MCF 10A (cell line): ENCODE data around the gene GET4. TPM values are rescaled to one million over a fixed set of nuclear protein-coding genes. Genes with fewer than 3 reads are reported as not detected.

ENCODE experiments used
- BruUV-seq: library from RNA; stranded (reverse); fragments of 400-500 nt; replicated peaks from 2 replicates; lab custom pipeline; 2021; lab: Mats Ljungman, UMichigan
- CTCF ChIA-PET: fragments of 300-600 bp; sonication (Branson Sonifier 250); formaldehyde crosslinking; extraction: SDS; loops from one replicate; lab custom pipeline; 2021; ENCODE audit warnings: antibody characterized with exemption, inconsistent platforms; lab: Yijun Ruan, JAX
- POLR2A ChIA-PET: fragments of 300-600, 350-650 bp; sonication (Branson Sonifier 250); formaldehyde crosslinking; extraction: SDS; loops from one replicate; lab custom pipeline; 2020; ENCODE audit warnings: antibody characterized with exemption, inconsistent platforms; lab: Yijun Ruan, JAX
- DNase-seq: peaks from one replicate; pipeline ENCODE4 v3.0.0-alpha.2; 2018; ENCODE audit not compliant: unreplicated experiment
- H3K27ac Mint-ChIP-seq: one replicate; pipeline ENCODE4 v1.8.0; 2022; ENCODE audit warnings: mild to moderate bottlenecking, low read depth, mixed read lengths; ENCODE audit not compliant: unreplicated experiment
- H3K27me3 Mint-ChIP-seq: one replicate; pipeline ENCODE4 v1.8.0; 2022; ENCODE audit warnings: mixed read lengths; ENCODE audit not compliant: insufficient read depth, unreplicated experiment
- H3K36me3 Mint-ChIP-seq: one replicate; pipeline ENCODE4 v1.8.0; 2022; ENCODE audit warnings: mild to moderate bottlenecking, moderate library complexity, mixed read lengths; ENCODE audit not compliant: insufficient read depth, unreplicated experiment
- H3K4me1 Mint-ChIP-seq: one replicate; pipeline ENCODE4 v1.8.0; 2022; ENCODE audit warnings: mixed read lengths; ENCODE audit not compliant: insufficient read depth, unreplicated experiment
- H3K4me3 Mint-ChIP-seq: one replicate; pipeline ENCODE4 v1.8.0; 2022; ENCODE audit warnings: mild to moderate bottlenecking, moderate library complexity, mixed read lengths; ENCODE audit not compliant: unreplicated experiment
- H3K9me3 Mint-ChIP-seq: one replicate; pipeline ENCODE4 v1.8.0; 2022; ENCODE audit warnings: mixed read lengths; ENCODE audit not compliant: unreplicated experiment
- CTCF ChIP-seq: fragments of 200-600 bp; IDR thresholded peaks from one replicate; pipeline ENCODE4 v1.8.0; 2022; ENCODE audit warnings: antibody characterized with exemption, mild to moderate bottlenecking; ENCODE audit not compliant: unreplicated experiment
- intact Hi-C: fragments of 100-400 bp; cut with micrococcal nuclease; formaldehyde crosslinking; loops from 2 replicates; pipeline ENCODE4 v1.14.1; 2022
- total RNA-seq: library from RNA; stranded (reverse); gene quantifications from 2 replicates; pipeline ENCODE4 v1.2.3, GENCODE V29; 2022

GET4 gene
- total RNA-seq, 1 experiment from 2014 or later: 32.6 TPM

GRCh38 chr7:873367-874002 lies 2.9 kb upstream of the GET4 start:
- peaks cover 60% of the 10 kb centered on the region for H3K36me3 Mint-ChIP-seq
- peak; percentile 93 for TF ChIP-seq CTCF
- POLR2A ChIA-PET: interaction anchor here (0.7 to 2.5 kb wide), 10 partner anchors 22 to 106 kb away, joined by 3 to 31 read pairs (median 8); partner anchors contain the start of gene SUN1
- DNase-seq: peak; percentile 88
- no peaks in the 10 kb centered on the region for H3K9me3 Mint-ChIP-seq
- intact Hi-C loops: loop anchor here (1.0 to 10.0 kb wide), 2 partner anchors 87 to 549 kb away; no protein-coding TSS in a partner anchor
- no peak overlapping the region for H3K4me3 Mint-ChIP-seq
- no peaks in the 10 kb centered on the region for H3K4me1 Mint-ChIP-seq
- no peaks in the 10 kb centered on the region for H3K27me3 Mint-ChIP-seq
- BruUV-seq: no TSS peak
- CTCF ChIA-PET: interaction anchor here (0.6 to 4.3 kb wide), 22 partner anchors 9 to 568 kb away, joined by 3 to 96 read pairs (median 4); no protein-coding TSS in a partner anchor
- peak overlapping the region; percentile 86 for H3K27ac Mint-ChIP-seq

DNA sequence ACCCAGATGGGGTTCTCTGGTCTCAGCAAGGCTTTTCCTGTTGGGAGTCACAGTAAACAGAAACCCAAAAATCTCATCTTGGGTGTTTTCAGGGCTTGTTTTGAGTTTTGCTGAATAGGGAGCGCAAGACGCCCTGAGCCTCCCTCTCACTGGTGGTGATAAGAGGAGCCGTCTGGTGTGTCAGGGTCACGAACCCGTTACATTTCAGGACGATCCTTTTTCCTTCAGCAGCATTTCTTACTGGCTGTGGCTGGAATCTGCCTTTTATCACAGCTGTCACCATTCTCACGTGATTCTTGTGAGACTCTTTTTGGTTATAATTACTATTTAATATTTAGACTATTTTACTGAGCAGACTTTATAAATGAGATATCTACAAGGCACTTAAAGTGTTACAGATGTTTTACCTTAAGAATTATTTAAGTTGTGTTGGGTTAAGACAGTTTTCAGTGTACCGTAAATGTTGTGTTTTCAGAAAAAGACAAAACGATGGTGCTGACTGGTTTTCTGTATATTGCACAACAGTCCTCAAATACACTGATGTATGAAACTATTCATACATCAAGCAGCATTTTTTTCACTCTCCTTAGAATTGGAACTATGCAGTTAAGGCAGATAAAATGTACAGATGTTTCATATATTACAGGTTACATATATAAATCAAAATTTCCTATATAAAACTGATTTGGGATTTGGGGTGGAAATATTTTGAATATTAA lies 2.2 kb upstream of the GET4 start:
- TSS peak; percentile 41 for BruUV-seq
- peaks cover 58% of the 10 kb centered on the region for H3K36me3 Mint-ChIP-seq
- peak overlapping the region; percentile 86 for H3K27ac Mint-ChIP-seq

DNA sequence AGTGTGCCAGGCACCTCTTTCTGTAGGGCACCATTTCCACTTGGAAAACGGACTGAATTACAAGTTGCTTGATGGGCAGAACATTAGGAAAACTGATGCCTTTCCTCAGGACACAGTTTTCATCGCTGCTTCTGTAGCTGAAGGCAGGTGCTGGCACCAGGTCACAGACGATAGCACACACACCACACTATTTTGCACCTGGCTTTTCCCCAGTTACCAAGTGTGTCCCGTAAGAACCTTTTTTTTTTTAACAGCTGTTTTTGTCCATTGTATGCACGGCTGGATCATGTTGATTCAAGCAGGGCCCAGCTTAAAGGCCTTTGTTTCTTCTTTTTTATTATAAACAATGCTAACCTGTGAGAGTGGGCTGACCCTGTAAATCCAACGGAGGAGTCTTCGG lies 1.3 kb upstream of the GET4 start:
- Mint-ChIP-seq H3K9me3 (no peaks in the 10 kb centered on the region), H3K4me3 (no peak overlapping the region), H3K27me3 (no peaks in the 10 kb centered on the region), H3K4me1 (no peaks in the 10 kb centered on the region), H3K27ac (no peak overlapping the region), H3K36me3 (peaks cover 50% of the 10 kb centered on the region)
- CTCF ChIA-PET: interaction anchor here (0.7 to 1.6 kb wide), 7 partner anchors 10 to 600 kb away, joined by 3 to 6 read pairs (median 3); no protein-coding TSS in a partner anchor
- BruUV-seq: no TSS peak
- TF ChIP-seq CTCF: no peak
- DNase-seq: no peak
- POLR2A ChIA-PET: interaction anchor here (1.1 to 3.2 kb wide), 8 partner anchors 8 to 62 kb away, joined by 3 to 39 read pairs (median 8); partner anchors contain the start of gene SUN1
- intact Hi-C loops: loop anchor here (10.0 kb wide), 1 partner anchor 550 kb away; no protein-coding TSS in a partner anchor

More for the DNA sequence above, 2.2 kb upstream of the GET4 start:
- POLR2A ChIA-PET: interaction anchor here (0.7 to 3.2 kb wide), 9 partner anchors 22 to 107 kb away, joined by 3 to 31 read pairs (median 12); partner anchors contain the start of gene SUN1
- TF ChIP-seq CTCF: no peak
- Mint-ChIP-seq H3K4me3 (no peak overlapping the region), H3K9me3 (no peaks in the 10 kb centered on the region), H3K4me1 (no peaks in the 10 kb centered on the region), H3K27me3 (no peaks in the 10 kb centered on the region)
- CTCF ChIA-PET: interaction anchor here (0.6 to 4.3 kb wide), 24 partner anchors 9 to 601 kb away, joined by 3 to 96 read pairs (median 4); no protein-coding TSS in a partner anchor
- intact Hi-C loops: loop anchor here (10.0 kb wide), 1 partner anchor 549 kb away; no protein-coding TSS in a partner anchor
- DNase-seq: no peak
